ENCODE results near the gene ZNF653. TPM values are rescaled to one million over a fixed set of nuclear protein-coding genes. Genes with fewer than 3 reads are reported as not detected.

ZNF653 gene
- total and polyA plus RNA-seq, 9 of the 15 experiments (the other 6 are each of a cell fraction or from before 2014, with no cell fraction given), result 1.6 to 8.0 (median 4.2) TPM; not detected in 2

GRCh38 chr19:11496391-11497163 lies 9.1 kb downstream of the ZNF653 start (continued):
- TF ChIP-seq DDX20 (tag; IDR thresholded peaks at IDR 0.05; ENCODE audit: low read depth) (no peak), TBP (optimal IDR thresholded peaks at IDR 0.05; ENCODE audit: low read depth, low read length) (peak; percentile 58), ILF3 (IDR thresholded peaks at IDR 0.05; ENCODE audit: borderline replicate concordance) (no peak), ZNF24 (IDR thresholded peaks at IDR 0.05) (no peak), L3MBTL2 (IDR thresholded peaks at IDR 0.05) (peak; percentile 60; the same call in 1 of the 2 replicates), RFX1 (IDR thresholded peaks at IDR 0.05) (no peak), RFX5 (IDR thresholded peaks at IDR 0.05; ENCODE audit: low read depth, low read length) (no peak), ZBTB2 (IDR thresholded peaks at IDR 0.05) (no peak), ZNF512 (tag; IDR thresholded peaks at IDR 0.05) (no peak), SETDB1 (IDR thresholded peaks at IDR 0.05; ENCODE audit: low read length) (no peak), SNRNP70 (optimal IDR thresholded peaks at IDR 0.05; ENCODE audit: low read depth, low read length) (no peak), RCOR1 (IDR thresholded peaks at IDR 0.05; ENCODE audit: borderline replicate concordance in 1 of 2, low read depth in 2 of 2, low read length in 2 of 2) (peak in 1 of 2 experiments; percentile 65; a peak in 2 of 4 replicates), SMAD3 (CRISPR knock-in tag; conservative IDR thresholded peaks at IDR 0.05) (no peak), TAF1 (IDR thresholded peaks at IDR 0.05; ENCODE audit: control insufficient read depth, extremely low read depth, insufficient read depth, low read length, severe bottlenecking) (no peak), ETV5 (CRISPR knock-in tag; IDR thresholded peaks at IDR 0.05; ENCODE audit: low read depth) (no peak), NRF1 (conservative IDR thresholded peaks at IDR 0.05 in 1 of 2, IDR thresholded peaks at IDR 0.05 in 1 of 2) (no peak), CEBPG (CRISPR knock-in tag; IDR thresholded peaks at IDR 0.05) (no peak), CEBPG (tag; conservative IDR thresholded peaks at IDR 0.05 in 1 of 2, IDR thresholded peaks at IDR 0.05 in 1 of 2) (no peak), RBM34 (IDR thresholded peaks at IDR 0.05; ENCODE audit: borderline replicate concordance, insufficient read depth, low read length) (no peak), ZNF785 (CRISPR knock-in tag; IDR thresholded peaks at IDR 0.05) (no peak), NR3C1 (CRISPR knock-in tag; IDR thresholded peaks at IDR 0.05) (no peak)
- TF ChIP-seq, protein P1, sequence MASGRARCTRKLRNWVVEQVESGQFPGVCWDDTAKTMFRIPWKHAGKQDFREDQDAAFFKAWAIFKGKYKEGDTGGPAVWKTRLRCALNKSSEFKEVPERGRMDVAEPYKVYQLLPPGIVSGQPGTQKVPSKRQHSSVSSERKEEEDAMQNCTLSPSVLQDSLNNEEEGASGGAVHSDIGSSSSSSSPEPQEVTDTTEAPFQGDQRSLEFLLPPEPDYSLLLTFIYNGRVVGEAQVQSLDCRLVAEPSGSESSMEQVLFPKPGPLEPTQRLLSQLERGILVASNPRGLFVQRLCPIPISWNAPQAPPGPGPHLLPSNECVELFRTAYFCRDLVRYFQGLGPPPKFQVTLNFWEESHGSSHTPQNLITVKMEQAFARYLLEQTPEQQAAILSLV (tag; IDR thresholded peaks at IDR 0.05), result no peak
- TF ChIP-seq, protein P2, sequence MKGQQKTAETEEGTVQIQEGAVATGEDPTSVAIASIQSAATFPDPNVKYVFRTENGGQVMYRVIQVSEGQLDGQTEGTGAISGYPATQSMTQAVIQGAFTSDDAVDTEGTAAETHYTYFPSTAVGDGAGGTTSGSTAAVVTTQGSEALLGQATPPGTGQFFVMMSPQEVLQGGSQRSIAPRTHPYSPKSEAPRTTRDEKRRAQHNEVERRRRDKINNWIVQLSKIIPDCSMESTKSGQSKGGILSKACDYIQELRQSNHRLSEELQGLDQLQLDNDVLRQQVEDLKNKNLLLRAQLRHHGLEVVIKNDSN (CRISPR knock-in tag; IDR thresholded peaks at IDR 0.05), result no peak

All from K562 (cell line).